ENCODE data around the gene NMNAT3.

NMNAT3 gene

DNA sequence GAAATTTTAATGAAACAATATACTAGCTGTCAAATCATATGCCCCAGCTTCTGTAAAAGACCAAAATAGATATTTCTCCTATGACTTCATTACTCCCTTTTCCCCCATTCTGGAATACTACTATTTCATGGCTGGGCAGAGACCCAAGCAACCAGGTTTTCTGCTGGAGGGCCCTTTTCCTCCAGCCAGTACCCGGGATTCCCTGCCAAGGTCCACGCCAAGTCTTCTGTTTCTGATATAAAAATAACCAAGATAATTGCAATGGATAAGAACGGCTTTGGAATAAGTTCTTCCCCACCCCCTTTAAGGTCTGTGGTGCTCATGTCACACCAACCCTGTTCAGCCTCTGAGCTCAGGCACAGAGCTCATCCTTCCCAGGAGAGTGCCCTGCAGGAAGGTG, 17.2 kb upstream of the NMNAT3 start:
- Histone ChIP-seq H3K36me3 (no peaks in the 10 kb centered on the region), H3K27me3 (no peaks in the 10 kb centered on the region), H3K4me1 (ENCODE audit: control insufficient read depth in 1 of 2, insufficient read depth in 1 of 2, low read depth in 1 of 2, low read length in 1 of 2) (no peaks in the 10 kb centered on the region), H3K27ac (no peak overlapping the region), H3K9me3 (no peaks in the 10 kb centered on the region), H3K4me3 (ENCODE audit: low read depth in 1 of 2, low read length in 1 of 2) (no peak overlapping the region)
- TF ChIP-seq, protein P1, sequence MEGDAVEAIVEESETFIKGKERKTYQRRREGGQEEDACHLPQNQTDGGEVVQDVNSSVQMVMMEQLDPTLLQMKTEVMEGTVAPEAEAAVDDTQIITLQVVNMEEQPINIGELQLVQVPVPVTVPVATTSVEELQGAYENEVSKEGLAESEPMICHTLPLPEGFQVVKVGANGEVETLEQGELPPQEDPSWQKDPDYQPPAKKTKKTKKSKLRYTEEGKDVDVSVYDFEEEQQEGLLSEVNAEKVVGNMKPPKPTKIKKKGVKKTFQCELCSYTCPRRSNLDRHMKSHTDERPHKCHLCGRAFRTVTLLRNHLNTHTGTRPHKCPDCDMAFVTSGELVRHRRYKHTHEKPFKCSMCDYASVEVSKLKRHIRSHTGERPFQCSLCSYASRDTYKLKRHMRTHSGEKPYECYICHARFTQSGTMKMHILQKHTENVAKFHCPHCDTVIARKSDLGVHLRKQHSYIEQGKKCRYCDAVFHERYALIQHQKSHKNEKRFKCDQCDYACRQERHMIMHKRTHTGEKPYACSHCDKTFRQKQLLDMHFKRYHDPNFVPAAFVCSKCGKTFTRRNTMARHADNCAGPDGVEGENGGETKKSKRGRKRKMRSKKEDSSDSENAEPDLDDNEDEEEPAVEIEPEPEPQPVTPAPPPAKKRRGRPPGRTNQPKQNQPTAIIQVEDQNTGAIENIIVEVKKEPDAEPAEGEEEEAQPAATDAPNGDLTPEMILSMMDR (IDR thresholded peaks at IDR 0.05), result no peak

DNA sequence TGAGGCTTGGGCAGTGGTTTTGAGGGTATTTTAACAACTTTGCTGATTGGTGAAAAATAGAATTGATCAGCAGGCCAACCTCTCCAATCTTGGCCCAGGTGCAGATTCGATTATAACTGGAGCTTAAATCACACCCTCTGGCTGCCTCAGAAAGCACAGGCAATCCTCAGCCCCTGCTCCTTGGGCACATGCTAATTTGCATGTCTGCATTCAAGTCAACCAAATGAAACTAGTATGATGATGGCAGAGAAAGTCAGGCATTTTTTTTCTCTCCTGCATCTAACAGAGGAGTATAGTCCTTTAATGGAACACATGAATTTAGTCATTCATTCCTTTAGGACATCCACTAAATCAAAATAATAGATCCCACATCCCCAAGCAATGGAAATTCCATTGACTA, 16.8 kb upstream of the NMNAT3 start:
- Histone ChIP-seq H3K27me3 (no peaks in the 10 kb centered on the region), H3K4me3 (ENCODE audit: low read depth in 1 of 2, low read length in 1 of 2) (no peak overlapping the region), H3K36me3 (no peaks in the 10 kb centered on the region), H3K27ac (no peak overlapping the region), H3K4me1 (ENCODE audit: control insufficient read depth in 1 of 2, insufficient read depth in 1 of 2, low read depth in 1 of 2, low read length in 1 of 2) (no peaks in the 10 kb centered on the region), H3K9me3 (no peaks in the 10 kb centered on the region)
- TF ChIP-seq, protein P1 (IDR thresholded peaks at IDR 0.05), result no peak

DNA sequence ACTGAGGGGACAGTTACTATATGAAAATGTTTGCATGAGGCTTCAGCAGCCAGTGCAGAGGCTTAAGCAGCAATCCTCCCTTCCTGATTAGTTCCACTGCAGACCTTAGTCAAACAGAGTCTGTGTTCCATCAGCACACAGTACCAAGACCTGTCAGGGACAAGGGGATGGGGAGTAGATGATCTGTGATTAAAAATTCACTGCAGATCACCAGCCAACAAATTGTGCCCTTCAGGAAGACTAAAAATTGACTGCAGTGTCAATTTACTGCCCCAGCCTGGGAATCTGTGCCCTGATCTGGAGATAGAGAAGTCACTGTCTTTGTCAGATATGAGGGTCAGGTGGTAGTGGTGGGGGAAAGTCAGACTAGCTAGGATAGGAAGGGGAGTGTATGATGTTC, 13.8 kb upstream of the NMNAT3 start:
- Histone ChIP-seq H3K36me3 (no peaks in the 10 kb centered on the region), H3K27me3 (no peaks in the 10 kb centered on the region), H3K4me3 (ENCODE audit: low read depth in 1 of 2, low read length in 1 of 2) (no peak overlapping the region), H3K4me1 (ENCODE audit: control insufficient read depth in 1 of 2, insufficient read depth in 1 of 2, low read depth in 1 of 2, low read length in 1 of 2) (no peaks in the 10 kb centered on the region), H3K27ac (no peak overlapping the region), H3K9me3 (no peaks in the 10 kb centered on the region)
- TF ChIP-seq, protein P1 (IDR thresholded peaks at IDR 0.05), result no peak

DNA sequence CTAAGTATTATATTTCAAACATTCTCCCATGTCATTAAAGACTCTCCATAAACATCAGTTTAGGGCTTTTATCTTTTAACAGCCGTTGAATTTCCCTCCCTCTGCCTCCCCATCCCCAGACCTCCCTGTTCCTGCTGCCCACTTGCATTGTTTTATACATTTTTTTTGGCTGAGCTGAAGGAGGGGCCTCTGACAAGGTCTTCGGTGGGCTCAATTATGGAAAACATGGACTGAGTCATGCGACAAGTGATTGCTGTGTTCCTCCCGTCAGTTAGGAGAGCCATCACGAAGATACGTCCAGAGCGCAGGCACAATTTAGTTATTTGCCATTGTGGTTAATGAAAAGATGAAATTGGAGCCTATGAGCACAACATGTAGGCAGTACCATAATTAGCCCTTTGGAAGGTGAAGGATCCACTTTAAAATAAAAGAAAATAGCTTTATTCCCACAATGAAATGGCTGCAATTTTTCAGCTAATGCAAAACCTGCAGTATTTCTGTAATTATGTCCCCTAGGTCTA, 12.0 kb upstream of the NMNAT3 start:
- TF ChIP-seq, protein P1 (IDR thresholded peaks at IDR 0.05), result no peak
- H3K4me3 ChIP-seq (ENCODE audit: low read depth in 1 of 2, low read length in 1 of 2), result no peak overlapping the region
- no peak overlapping the region for H3K27ac ChIP-seq

DNA sequence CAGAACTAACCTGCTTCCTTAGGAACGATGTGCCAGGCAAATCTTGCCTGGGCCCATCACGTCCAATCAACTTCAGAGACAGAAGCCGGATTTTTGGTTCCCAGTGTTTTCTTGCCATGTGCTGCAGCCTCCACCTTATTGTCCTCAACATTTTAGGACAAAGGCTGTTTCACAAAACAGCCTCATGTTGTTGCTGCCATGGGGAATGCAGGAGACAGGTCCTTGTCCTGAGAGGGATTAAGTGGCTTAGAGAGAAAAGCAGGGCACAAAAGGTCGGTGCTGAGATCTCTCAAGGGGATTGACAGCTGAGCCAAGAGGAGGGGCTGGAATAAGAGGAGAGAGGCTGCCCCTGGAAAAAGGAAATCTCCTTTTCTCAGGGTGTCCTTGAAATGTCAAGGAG, 11.3 kb upstream of the NMNAT3 start:
- TF ChIP-seq, protein P1 (IDR thresholded peaks at IDR 0.05), result no peak

More for the DNA sequence above, 12.0 kb upstream of the NMNAT3 start:
- Histone ChIP-seq H3K27me3 (no peaks in the 10 kb centered on the region), H3K9me3 (no peaks in the 10 kb centered on the region), H3K4me1 (ENCODE audit: control insufficient read depth in 1 of 2, insufficient read depth in 1 of 2, low read depth in 1 of 2, low read length in 1 of 2) (no peaks in the 10 kb centered on the region), H3K36me3 (no peaks in the 10 kb centered on the region)

DNA sequence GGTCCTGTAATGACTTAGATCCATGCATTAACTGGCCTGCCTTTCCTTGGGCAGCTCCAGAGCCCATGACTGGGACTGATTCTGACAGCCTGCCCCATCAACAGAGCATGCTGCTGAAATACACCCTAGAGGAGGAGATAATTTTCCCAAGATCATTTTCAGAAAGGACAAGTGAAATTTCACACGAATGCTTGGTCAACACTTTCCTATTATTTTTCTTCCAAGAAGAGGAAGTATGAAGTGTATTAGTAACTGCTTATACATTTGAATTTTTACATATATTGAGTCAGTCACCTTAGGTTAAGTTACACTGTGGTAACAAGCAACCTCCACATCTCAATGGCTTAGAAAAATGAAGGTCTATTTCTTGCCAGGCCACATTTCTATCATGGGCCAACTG, 9.7 kb upstream of the NMNAT3 start:
- H3K27ac ChIP-seq, result no peak overlapping the region

More for the DNA sequence above, 11.3 kb upstream of the NMNAT3 start:
- H3K36me3 ChIP-seq, result no peaks in the 10 kb centered on the region
- no peaks in the 10 kb centered on the region for H3K27me3 ChIP-seq
- H3K4me1 ChIP-seq (ENCODE audit: control insufficient read depth in 1 of 2, insufficient read depth in 1 of 2, low read depth in 1 of 2, low read length in 1 of 2), result no peaks in the 10 kb centered on the region
- H3K4me3 ChIP-seq (ENCODE audit: low read depth in 1 of 2, low read length in 1 of 2), result no peak overlapping the region
- no peaks in the 10 kb centered on the region for H3K9me3 ChIP-seq
- no peak overlapping the region for H3K27ac ChIP-seq

More for the DNA sequence above, 9.7 kb upstream of the NMNAT3 start:
- Histone ChIP-seq H3K36me3 (no peaks in the 10 kb centered on the region), H3K4me3 (ENCODE audit: low read depth in 1 of 2, low read length in 1 of 2) (no peak overlapping the region), H3K27me3 (no peaks in the 10 kb centered on the region), H3K4me1 (ENCODE audit: control insufficient read depth in 1 of 2, insufficient read depth in 1 of 2, low read depth in 1 of 2, low read length in 1 of 2) (no peaks in the 10 kb centered on the region), H3K9me3 (no peaks in the 10 kb centered on the region)
- TF ChIP-seq, protein P1 (IDR thresholded peaks at IDR 0.05), result no peak
